GM18868 (cell line): ENCODE results near the gene ROBO1.
A peak's percentile ranks its signal among the peaks of the same experiment; 100 is the strongest.

Source experiments
- ATAC-seq: cut with Tn5 transposase; IDR thresholded peaks from one replicate; pipeline ENCODE4 v1.9.1; 2021; ENCODE audit warnings: mild to moderate bottlenecking, moderate library complexity; ENCODE audit not compliant: unreplicated experiment

Gene ROBO1

GRCh38 chr3:79672075-79672474 is 95.7 kb downstream of the ROBO1 start:
- peak; percentile 35 for ATAC-seq

- ATAC-seq = no peak
Measured at GRCh38 chr3:79670178-79670577, 97.6 kb downstream of the ROBO1 start.

- no peak for ATAC-seq
Measured at GRCh38 chr3:79664455-79664854, 103.3 kb downstream of the ROBO1 start.

GRCh38 chr3:79661896-79662295 is 105.9 kb downstream of the ROBO1 start:
- ATAC-seq = no peak

- no peak for ATAC-seq
Measured at GRCh38 chr3:79657076-79657475, 110.7 kb downstream of the ROBO1 start.

GRCh38 chr3:79654019-79654418 is 113.8 kb downstream of the ROBO1 start:
- ATAC-seq = no peak

GRCh38 chr3:79653266-79653830 is 114.5 kb downstream of the ROBO1 start:
- no peak for ATAC-seq

- ATAC-seq = no peak
Measured at GRCh38 chr3:79651536-79652065, 116.2 kb downstream of the ROBO1 start.

GRCh38 chr3:79639855-79640254 is 127.9 kb downstream of the ROBO1 start:
- no peak for ATAC-seq

GRCh38 chr3:79636372-79636771 is 131.4 kb downstream of the ROBO1 start:
- no peak for ATAC-seq

GRCh38 chr3:79632842-79633241 is 135.0 kb downstream of the ROBO1 start:
- no peak for ATAC-seq

- ATAC-seq = no peak
Measured at GRCh38 chr3:79618883-79619282, 148.9 kb downstream of the ROBO1 start.

- no peak for ATAC-seq
Measured at GRCh38 chr3:79606414-79606813, 161.4 kb downstream of the ROBO1 start.

- no peak for ATAC-seq
Measured at GRCh38 chr3:79604681-79605080, 163.1 kb downstream of the ROBO1 start.

- no peak for ATAC-seq
Measured at GRCh38 chr3:79602385-79602784, 165.4 kb downstream of the ROBO1 start.

GRCh38 chr3:79598594-79598993 is 169.2 kb downstream of the ROBO1 start:
- ATAC-seq = no peak

GRCh38 chr3:79597709-79598108 is 170.1 kb downstream of the ROBO1 start:
- no peak for ATAC-seq

- ATAC-seq = no peak
Measured at GRCh38 chr3:79587150-79587549, 180.6 kb downstream of the ROBO1 start.

GRCh38 chr3:79586232-79586631 is 181.6 kb downstream of the ROBO1 start:
- ATAC-seq = no peak

GRCh38 chr3:79572930-79573329 is 194.9 kb downstream of the ROBO1 start:
- no peak for ATAC-seq

- ATAC-seq = no peak
Measured at GRCh38 chr3:79568938-79569337, 198.9 kb downstream of the ROBO1 start.

GRCh38 chr3:79564192-79564591 is 203.6 kb downstream of the ROBO1 start:
- peak; percentile 100 for ATAC-seq

- ATAC-seq = no peak
Measured at GRCh38 chr3:79560698-79561097, 207.1 kb downstream of the ROBO1 start.
